ENCODE data around the gene CRACR2A. TPM values are rescaled to one million over a fixed set of nuclear protein-coding genes. Genes with fewer than 3 reads are reported as not detected.

Gene CRACR2A
- total RNA-seq, 4 donors from 2014 or later, result 1.1 to 3.3 (median 2.8) TPM

DNA sequence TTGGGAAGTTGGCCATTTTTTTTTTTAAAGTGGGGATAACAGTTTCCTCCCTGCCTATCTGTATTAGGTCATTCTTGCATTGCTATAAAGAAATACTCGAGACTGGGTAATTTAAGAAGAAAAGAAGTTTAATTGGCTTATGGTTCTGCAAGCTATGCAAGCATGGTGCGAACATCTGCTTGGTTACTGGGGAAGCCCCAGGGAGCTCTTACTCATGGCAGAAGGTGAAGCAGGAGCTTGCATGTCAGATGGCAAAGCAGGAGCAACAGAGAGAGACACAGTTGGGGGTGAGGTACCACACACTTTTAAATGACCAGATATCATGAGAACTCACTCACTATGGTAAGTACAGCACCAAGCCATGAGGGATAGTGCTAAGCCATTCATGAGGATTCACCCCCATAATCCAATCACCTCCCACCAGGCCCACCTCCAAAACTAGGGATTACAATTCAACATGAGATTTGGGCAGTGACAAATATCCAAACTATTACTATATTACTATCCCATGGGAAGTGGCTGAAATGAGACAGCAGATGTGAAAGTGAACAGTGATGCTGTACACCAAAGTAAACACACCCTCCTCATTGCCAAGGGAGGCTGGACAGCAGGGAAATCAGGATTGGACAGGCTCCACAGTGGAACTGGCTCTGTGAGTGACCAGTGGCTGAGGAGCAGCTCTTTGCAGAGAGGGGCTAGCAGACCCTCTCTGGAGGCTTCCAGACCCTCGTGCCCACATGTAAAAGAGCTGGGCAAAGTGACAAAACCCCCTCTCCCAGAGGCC is 40.5 kb downstream of the CRACR2A start:
- H3K36me3 ChIP-seq, result no peaks in the 10 kb centered on the region
- TF ChIP-seq, protein P1, sequence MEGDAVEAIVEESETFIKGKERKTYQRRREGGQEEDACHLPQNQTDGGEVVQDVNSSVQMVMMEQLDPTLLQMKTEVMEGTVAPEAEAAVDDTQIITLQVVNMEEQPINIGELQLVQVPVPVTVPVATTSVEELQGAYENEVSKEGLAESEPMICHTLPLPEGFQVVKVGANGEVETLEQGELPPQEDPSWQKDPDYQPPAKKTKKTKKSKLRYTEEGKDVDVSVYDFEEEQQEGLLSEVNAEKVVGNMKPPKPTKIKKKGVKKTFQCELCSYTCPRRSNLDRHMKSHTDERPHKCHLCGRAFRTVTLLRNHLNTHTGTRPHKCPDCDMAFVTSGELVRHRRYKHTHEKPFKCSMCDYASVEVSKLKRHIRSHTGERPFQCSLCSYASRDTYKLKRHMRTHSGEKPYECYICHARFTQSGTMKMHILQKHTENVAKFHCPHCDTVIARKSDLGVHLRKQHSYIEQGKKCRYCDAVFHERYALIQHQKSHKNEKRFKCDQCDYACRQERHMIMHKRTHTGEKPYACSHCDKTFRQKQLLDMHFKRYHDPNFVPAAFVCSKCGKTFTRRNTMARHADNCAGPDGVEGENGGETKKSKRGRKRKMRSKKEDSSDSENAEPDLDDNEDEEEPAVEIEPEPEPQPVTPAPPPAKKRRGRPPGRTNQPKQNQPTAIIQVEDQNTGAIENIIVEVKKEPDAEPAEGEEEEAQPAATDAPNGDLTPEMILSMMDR (IDR thresholded peaks at IDR 0.05), result no peak
- TF ChIP-seq EP300 (IDR thresholded peaks at IDR 0.05) (no peak), POLR2A (IDR thresholded peaks at IDR 0.05; ENCODE audit: low read depth) (no peak), POLR2AphosphoS5 (IDR thresholded peaks at IDR 0.05) (no peak)
- H3K9me3 ChIP-seq, result no peaks in the 10 kb centered on the region
- no peak overlapping the region for H3K27ac ChIP-seq (replicated peaks in 1 of 4)
- peak; percentile 86 for DNase-seq (ENCODE audit: extremely low spot score)
- H3K4me3 ChIP-seq, result no peak overlapping the region
- intact Hi-C loops (cut with DNase I), result no loop called here
- H3K4me1 ChIP-seq, result no peaks in the 10 kb centered on the region
- 74% methylated on average over 2 of the region's 3 CpGs for WGBS
- H3K27me3 ChIP-seq, result no peaks in the 10 kb centered on the region

DNA sequence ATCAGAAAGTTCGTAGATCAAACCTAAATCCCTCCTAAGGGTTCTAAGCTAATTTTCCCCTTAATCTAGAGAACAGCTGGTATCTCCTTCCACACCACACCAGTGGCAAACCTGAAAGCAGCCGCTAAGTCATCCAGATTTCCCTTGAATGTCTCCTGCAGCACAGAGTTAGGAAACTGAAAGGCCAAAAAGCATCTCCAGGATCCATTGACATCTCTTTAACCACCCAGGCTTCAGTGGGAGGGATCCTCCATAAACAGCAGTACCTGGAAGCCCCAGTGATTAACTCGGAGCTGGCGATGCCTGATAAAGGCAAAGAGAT is 47.6 kb downstream of the CRACR2A start:
- Histone ChIP-seq H3K4me3 (no peak overlapping the region), H3K27ac (replicated peaks in 1 of 4) (peak overlapping the region; percentile 18 to 65 (median 61)), H3K9me3 (no peaks in the 10 kb centered on the region), H3K27me3 (no peaks in the 10 kb centered on the region), H3K36me3 (no peaks in the 10 kb centered on the region), H3K4me1 (peaks cover 0 to 13% (median 10%) of the 10 kb centered on the region in 4 donors)
- DNase-seq (ENCODE audit: extremely low spot score), result no peak
- TF ChIP-seq POLR2A (IDR thresholded peaks at IDR 0.05; ENCODE audit: low read depth), result no peak
- 81% methylated on average over 4 of the region's 4 CpGs for WGBS
- intact Hi-C loops (cut with DNase I), result no loop called here

GRCh38 chr12:3704512-3705353 is 48.2 kb downstream of the CRACR2A start:
- H3K27me3 ChIP-seq, result no peaks in the 10 kb centered on the region
- TF ChIP-seq EP300 (IDR thresholded peaks at IDR 0.05) (no peak), POLR2AphosphoS5 (IDR thresholded peaks at IDR 0.05) (no peak), POLR2A (IDR thresholded peaks at IDR 0.05; ENCODE audit: low read depth) (no peak)
- TF ChIP-seq, protein P1 (IDR thresholded peaks at IDR 0.05), result no peak
- H3K4me3 ChIP-seq, result peak overlapping the region; percentile 0 to 19 (median 5)
- peaks cover 0 to 13% (median 10%) of the 10 kb centered on the region in 4 donors for H3K4me1 ChIP-seq
- H3K9me3 ChIP-seq, result no peaks in the 10 kb centered on the region
- intact Hi-C loops (cut with DNase I), result no loop called here
- peak overlapping the region; percentile 18 to 65 (median 61) for H3K27ac ChIP-seq (replicated peaks in 1 of 4)
- WGBS, result 20% methylated on average over 4 of the region's 4 CpGs
- no peaks in the 10 kb centered on the region for H3K36me3 ChIP-seq
- no peak for DNase-seq (ENCODE audit: extremely low spot score)

DNA sequence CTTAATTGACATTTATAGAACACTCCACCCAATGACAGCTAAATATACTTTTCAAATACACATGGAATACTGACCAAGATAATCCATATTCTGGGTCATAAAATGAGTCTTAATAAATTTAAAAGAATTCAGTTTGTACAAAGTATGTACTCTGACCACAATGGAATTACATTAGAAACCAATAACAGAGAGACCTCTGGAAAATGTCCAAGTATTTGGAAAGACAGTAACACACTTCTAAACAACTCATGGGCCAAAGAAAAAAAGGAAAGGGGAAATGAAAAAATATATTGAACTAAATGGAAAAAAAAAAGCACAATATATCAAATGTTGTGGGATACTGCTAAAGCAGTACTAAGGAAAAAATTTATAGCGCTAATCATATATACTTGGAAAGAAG is 52.0 kb downstream of the CRACR2A start:
- intact Hi-C loops (cut with DNase I), result no loop called here
- Histone ChIP-seq H3K27ac (replicated peaks in 1 of 4) (no peak overlapping the region), H3K4me1 (peaks cover 0 to 23% (median 13%) of the 10 kb centered on the region in 4 donors), H3K27me3 (no peaks in the 10 kb centered on the region), H3K36me3 (no peaks in the 10 kb centered on the region), H3K9me3 (no peaks in the 10 kb centered on the region), H3K4me3 (no peak overlapping the region)
- DNase-seq (ENCODE audit: extremely low spot score), result no peak
- TF ChIP-seq POLR2A (IDR thresholded peaks at IDR 0.05; ENCODE audit: low read depth) (no peak), EP300 (IDR thresholded peaks at IDR 0.05) (no peak), POLR2AphosphoS5 (IDR thresholded peaks at IDR 0.05) (no peak)
- TF ChIP-seq, protein P1 (IDR thresholded peaks at IDR 0.05), result no peak
- WGBS, result 95% methylated on average over 1 of the region's 1 CpG
